CD4-positive, alpha-beta T cell (primary cell): Measurements from ENCODE around the gene SMYD4. TPM values are rescaled to one million over a fixed set of nuclear protein-coding genes. Genes with fewer than 3 reads are reported as not detected.

Experiments
- ATAC-seq: fragments of 200-7000 bp; cut with Tn5 transposase; one replicate; pipeline ENCODE4 v1.10.0; 2022; ENCODE audit warnings: mild to moderate bottlenecking; ENCODE audit not compliant: poor library complexity
- CTCF ChIA-PET: fragments of 350-600 bp; sonication (Branson Sonifier 250); formaldehyde crosslinking; loops from one replicate; lab custom pipeline; 2021; ENCODE audit warnings: antibody characterized with exemption, inconsistent platforms; lab: Charles Lee
- POLR2A ChIA-PET: fragments of 350-600 bp; sonication (Branson Sonifier 250); formaldehyde crosslinking; loops from one replicate; lab custom pipeline; 2021; ENCODE audit warnings: antibody characterized with exemption, inconsistent platforms; lab: Charles Lee
- DNase-seq, 14 experiments: peaks; one replicate each; pipeline ENCODE4 v3.0.0-alpha.2; 2013 to 2020; ENCODE audit warnings: mixed read lengths in 2 of 14
- H3K27ac ChIP-seq, 2 donors: one replicate each; pipeline versions ENCODE4 v1.5.1 to v1.7.0; 2013; ENCODE audit warnings: low read length in 2 of 2, low read depth in 1 of 2, mild to moderate bottlenecking in 1 of 2
- H3K27me3 ChIP-seq, 2 experiments: 1 replicate in 1 of 2; 2 replicates in 1 of 2; pipeline versions ENCODE4 v1.6.1 to v1.7.0; 2013; ENCODE audit warnings: low read length in 2 of 2, control low read depth in 1 of 2, mild to moderate bottlenecking in 1 of 2, moderate library complexity in 1 of 2; ENCODE audit not compliant: insufficient read depth in 2 of 2, control insufficient read depth in 1 of 2
- H3K36me3 ChIP-seq: one replicate; pipeline ENCODE4 v1.6.1; 2013; ENCODE audit warnings: low read length, control low read depth; ENCODE audit not compliant: insufficient read depth
- H3K4me1 ChIP-seq: one replicate; pipeline ENCODE4 v1.6.1; 2013; ENCODE audit warnings: low read length, control low read depth; ENCODE audit not compliant: insufficient read depth
- H3K4me3 ChIP-seq: one replicate; pipeline ENCODE4 v1.5.1; 2013; ENCODE audit warnings: mild to moderate bottlenecking, low read length, moderate library complexity
- H3K9me3 ChIP-seq, 2 experiments: 1 replicate in 1 of 2; 2 replicates in 1 of 2; pipeline versions ENCODE4 v1.6.1 to v1.7.0; 2013; ENCODE audit warnings: low read length in 2 of 2, mild to moderate bottlenecking in 2 of 2, control low read depth in 1 of 2, moderate library complexity in 1 of 2; ENCODE audit not compliant: control insufficient read depth in 1 of 2, insufficient read depth in 1 of 2
- H3K27ac Mint-ChIP-seq: one replicate; pipeline ENCODE4 v1.8.0; 2020; ENCODE audit warnings: mixed read lengths
- H3K27me3 Mint-ChIP-seq: one replicate; pipeline ENCODE4 v1.8.0; 2021; ENCODE audit warnings: mixed read lengths
- H3K36me3 Mint-ChIP-seq: one replicate; pipeline ENCODE4 v1.8.0; 2021; ENCODE audit warnings: low read depth, mixed read lengths
- H3K4me1 Mint-ChIP-seq: one replicate; pipeline ENCODE4 v1.8.0; 2021; ENCODE audit warnings: low read depth, mixed read lengths
- H3K4me3 Mint-ChIP-seq: one replicate; pipeline ENCODE4 v1.8.0; 2020; ENCODE audit warnings: mild to moderate bottlenecking, mixed read lengths
- H3K9me3 Mint-ChIP-seq: one replicate; pipeline ENCODE4 v1.8.0; 2020; ENCODE audit warnings: mixed read lengths
- intact Hi-C, 2 experiments: fragments of 100-400 bp; cut with DNase I in 1 of 2; cut with micrococcal nuclease in 1 of 2; formaldehyde crosslinking; loops; one replicate each; pipeline versions ENCODE4 v1.15.1 to v1.9.0; 2023 to 2025; cut with DNase I, micrococcal nuclease
- total RNA-seq, 174 experiments: library from RNA in 2 of 174; stranded (reverse) in 2 of 174; gene quantifications; one replicate each; pipeline ENCODE4 v1.2.3 and lab custom pipeline; 2021 to 2026
- TF ChIP-seq, protein P1 (sequence below): fragments of 200-600 bp; IDR thresholded peaks from one replicate; pipeline ENCODE4 v1.8.0; 2022; ENCODE audit warnings: antibody characterized with exemption, mild to moderate bottlenecking

Gene SMYD4
- total RNA-seq, 2 experiments from 2014 or later, result 9.3 to 10.6 TPM

DNA sequence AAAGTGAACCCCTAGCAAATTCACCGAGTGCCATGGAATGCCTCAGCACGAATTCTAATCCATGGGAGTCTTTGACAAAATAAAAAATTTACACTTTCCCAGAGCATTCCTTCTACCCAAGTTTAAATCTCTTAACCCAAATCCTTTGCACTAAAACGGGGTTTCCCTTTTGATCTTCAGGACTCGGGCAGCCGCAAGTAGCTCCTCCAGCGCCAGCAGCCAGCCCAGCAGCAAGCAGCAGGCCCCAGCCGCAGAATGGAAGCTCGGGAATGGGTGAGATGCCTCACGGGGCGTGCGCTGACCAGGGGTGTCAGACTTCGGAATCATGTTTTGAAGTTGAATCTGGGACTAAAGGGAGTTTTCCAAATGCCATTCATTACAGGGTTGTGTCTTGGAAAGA, 42.6 kb upstream of the SMYD4 start:
- CTCF ChIA-PET, result interaction anchor here (1.2 to 2.6 kb wide), 2 partner anchors 10 to 223 kb away, joined by 5 to 6 read pairs; no protein-coding TSS in a partner anchor
- peaks cover 44% of the 10 kb centered on the region for H3K4me1 ChIP-seq
- Mint-ChIP-seq H3K36me3 (peaks cover 48% of the 10 kb centered on the region), H3K9me3 (no peaks in the 10 kb centered on the region), H3K27me3 (no peaks in the 10 kb centered on the region), H3K4me1 (peaks cover 45% of the 10 kb centered on the region), H3K27ac (peak overlapping the region; percentile 84), H3K4me3 (peak overlapping the region; percentile 82)
- H3K27ac ChIP-seq, result peak overlapping the region; percentile 58 to 70
- H3K27me3 ChIP-seq, result no peaks in the 10 kb centered on the region
- ATAC-seq, result no peak
- POLR2A ChIA-PET, result interaction anchor here (1.0 to 3.5 kb wide), 3 partner anchors 42 to 188 kb away, joined by 3 to 16 read pairs (median 3); partner anchors contain the start of genes RPA1 and SMYD4
- DNase-seq, result peak in 3 of 14 experiments; percentile 31 to 49 (median 45)
- peak overlapping the region; percentile 20 for H3K4me3 ChIP-seq
- TF ChIP-seq, protein P1, sequence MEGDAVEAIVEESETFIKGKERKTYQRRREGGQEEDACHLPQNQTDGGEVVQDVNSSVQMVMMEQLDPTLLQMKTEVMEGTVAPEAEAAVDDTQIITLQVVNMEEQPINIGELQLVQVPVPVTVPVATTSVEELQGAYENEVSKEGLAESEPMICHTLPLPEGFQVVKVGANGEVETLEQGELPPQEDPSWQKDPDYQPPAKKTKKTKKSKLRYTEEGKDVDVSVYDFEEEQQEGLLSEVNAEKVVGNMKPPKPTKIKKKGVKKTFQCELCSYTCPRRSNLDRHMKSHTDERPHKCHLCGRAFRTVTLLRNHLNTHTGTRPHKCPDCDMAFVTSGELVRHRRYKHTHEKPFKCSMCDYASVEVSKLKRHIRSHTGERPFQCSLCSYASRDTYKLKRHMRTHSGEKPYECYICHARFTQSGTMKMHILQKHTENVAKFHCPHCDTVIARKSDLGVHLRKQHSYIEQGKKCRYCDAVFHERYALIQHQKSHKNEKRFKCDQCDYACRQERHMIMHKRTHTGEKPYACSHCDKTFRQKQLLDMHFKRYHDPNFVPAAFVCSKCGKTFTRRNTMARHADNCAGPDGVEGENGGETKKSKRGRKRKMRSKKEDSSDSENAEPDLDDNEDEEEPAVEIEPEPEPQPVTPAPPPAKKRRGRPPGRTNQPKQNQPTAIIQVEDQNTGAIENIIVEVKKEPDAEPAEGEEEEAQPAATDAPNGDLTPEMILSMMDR, result no peak
- H3K36me3 ChIP-seq, result peaks cover 33% of the 10 kb centered on the region
- intact Hi-C loops, result loop anchor here in 1 of 2 experiments (5.0 kb wide), 2 partner anchors 45 to 160 kb away; partner anchors contain the start of genes DPH1 and SMYD4
- no peaks in the 10 kb centered on the region for H3K9me3 ChIP-seq

DNA sequence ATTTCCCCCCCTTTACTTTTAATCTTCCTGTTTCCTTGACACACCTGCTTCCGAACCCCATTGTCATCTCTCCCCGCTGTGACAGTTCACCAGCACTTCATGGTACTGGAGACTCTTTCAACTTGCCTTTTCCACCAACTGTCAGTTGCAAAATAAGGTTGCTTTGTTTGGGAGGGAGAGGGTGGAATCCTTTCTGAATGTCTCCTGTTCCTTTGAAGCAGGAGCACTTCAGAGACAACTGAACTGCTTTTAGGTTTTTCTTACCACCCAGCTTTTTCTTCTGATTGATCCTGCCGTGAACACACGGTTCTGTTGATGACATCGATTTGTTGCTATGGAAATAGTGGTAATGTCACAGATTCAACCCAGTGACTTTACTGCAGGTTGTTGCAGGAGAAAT, 42.1 kb upstream of the SMYD4 start:
- Histone ChIP-seq H3K27me3 (no peaks in the 10 kb centered on the region), H3K9me3 (no peaks in the 10 kb centered on the region), H3K4me3 (peak overlapping the region; percentile 20), H3K27ac (peak overlapping the region; percentile 58 to 70), H3K4me1 (peaks cover 44% of the 10 kb centered on the region), H3K36me3 (peaks cover 28% of the 10 kb centered on the region)
- peak overlapping the region; percentile 84 for H3K27ac Mint-ChIP-seq
- DNase-seq (peak in 9 of 14 experiments; percentile 10 to 89 (median 50)), ATAC-seq (peak; percentile 76)
- peak overlapping the region; percentile 82 for H3K4me3 Mint-ChIP-seq
- POLR2A ChIA-PET, result interaction anchor here (0.6 to 3.5 kb wide), 4 partner anchors 42 to 222 kb away, joined by 3 to 16 read pairs (median 3); partner anchors contain the start of genes RILP, RPA1 and SMYD4
- TF ChIP-seq, protein P1, result no peak
- intact Hi-C loops, result loop anchor here in 1 of 2 experiments (2.0 to 5.0 kb wide), 3 partner anchors 44 to 161 kb away; partner anchors contain the start of genes DPH1 and SMYD4
- CTCF ChIA-PET, result interaction anchor here (1.2 to 2.6 kb wide), 2 partner anchors 10 to 223 kb away, joined by 5 to 6 read pairs; no protein-coding TSS in a partner anchor
- H3K4me1 Mint-ChIP-seq, result peaks cover 46% of the 10 kb centered on the region
- peaks cover 47% of the 10 kb centered on the region for H3K36me3 Mint-ChIP-seq
- no peaks in the 10 kb centered on the region for H3K9me3 Mint-ChIP-seq
- no peaks in the 10 kb centered on the region for H3K27me3 Mint-ChIP-seq

DNA sequence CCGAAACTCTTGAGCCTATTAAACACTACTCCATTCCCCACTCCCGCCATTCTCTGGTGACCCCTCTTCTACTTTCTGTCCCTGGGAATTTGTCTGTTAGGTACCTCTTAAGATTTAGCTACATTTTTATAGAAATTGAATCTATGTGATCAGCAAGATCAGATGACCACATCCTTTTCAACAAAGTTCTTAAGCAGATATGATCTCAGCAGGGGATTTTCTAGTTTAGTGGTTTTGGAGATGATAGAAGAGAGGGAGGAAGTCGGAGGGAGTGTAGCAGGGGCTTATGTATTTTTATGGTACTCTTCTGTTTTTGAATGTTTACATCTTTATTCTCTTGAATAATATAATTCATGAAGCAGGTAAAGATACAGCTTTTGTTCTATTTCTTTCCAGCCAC, 40.9 kb upstream of the SMYD4 start:
- H3K36me3 Mint-ChIP-seq, result peaks cover 38% of the 10 kb centered on the region
- peak overlapping the region; percentile 58 to 70 for H3K27ac ChIP-seq
- H3K36me3 ChIP-seq, result peaks cover 18% of the 10 kb centered on the region
- TF ChIP-seq, protein P1, result no peak
- DNase-seq, result peak in 3 of 14 experiments; percentile 82 to 84 (median 83)
- peak overlapping the region; percentile 32 for H3K4me3 Mint-ChIP-seq
- H3K27me3 ChIP-seq, result no peaks in the 10 kb centered on the region
- no peak overlapping the region for H3K4me3 ChIP-seq
- peak; percentile 65 for ATAC-seq
- no peaks in the 10 kb centered on the region for H3K9me3 Mint-ChIP-seq
- H3K27ac Mint-ChIP-seq, result peak overlapping the region; percentile 84
- intact Hi-C loops, result loop anchor here in 1 of 2 experiments (2.0 to 5.0 kb wide), 3 partner anchors 43 to 162 kb away; partner anchors contain the start of genes DPH1 and SMYD4
- ChIA-PET POLR2A (interaction anchor here (0.6 to 3.5 kb wide), 9 partner anchors 10 to 531 kb away, joined by 3 to 16 read pairs (median 3); partner anchors contain the start of genes RPA1, SMYD4 and TSR1), CTCF (interaction anchor here (2.6 kb wide), 1 partner anchor 11 kb away, joined by 6 read pairs; no protein-coding TSS in a partner anchor)
- no peaks in the 10 kb centered on the region for H3K9me3 ChIP-seq
- peaks cover 48% of the 10 kb centered on the region for H3K4me1 ChIP-seq
- H3K4me1 Mint-ChIP-seq, result peaks cover 50% of the 10 kb centered on the region
- no peaks in the 10 kb centered on the region for H3K27me3 Mint-ChIP-seq
